GM12875 (cell line): ENCODE results near the gene TLR3.

ENCODE experiments used
- H3K4me3 ChIP-seq: one replicate; pipeline ENCODE4 v1.5.1; 2011; ENCODE audit warnings: low read depth, low read length, control low read depth
- CTCF ChIP-seq: IDR thresholded peaks from 2 replicates; pipeline ENCODE4 v1.5.1; 2011; ENCODE audit warnings: low read depth, mild to moderate bottlenecking, control low read depth, inconsistent platforms, low read length, moderate library complexity, borderline replicate concordance; ENCODE audit not compliant: insufficient read depth

Gene TLR3

GRCh38 chr4:186105647-186106321, 36.8 kb downstream of the TLR3 start:
- TF ChIP-seq CTCF: no peak
- H3K4me3 ChIP-seq: no peak overlapping the region

- no peak for TF ChIP-seq CTCF
- H3K4me3 ChIP-seq: no peak overlapping the region
Observed at GRCh38 chr4:186107947-186108346, 39.0 kb downstream of the TLR3 start.

- no peak for TF ChIP-seq CTCF
- no peak overlapping the region for H3K4me3 ChIP-seq
Observed at GRCh38 chr4:186108391-186108790, 39.4 kb downstream of the TLR3 start.

- no peak for TF ChIP-seq CTCF
- H3K4me3 ChIP-seq: no peak overlapping the region
Observed at GRCh38 chr4:186109245-186109644, 40.3 kb downstream of the TLR3 start.

GRCh38 chr4:186116697-186117096, 47.7 kb downstream of the TLR3 start:
- H3K4me3 ChIP-seq: no peak overlapping the region
- no peak for TF ChIP-seq CTCF

GRCh38 chr4:186118582-186118981, 49.6 kb downstream of the TLR3 start:
- H3K4me3 ChIP-seq: no peak overlapping the region
- TF ChIP-seq CTCF: no peak

GRCh38 chr4:186121057-186121456, 52.1 kb downstream of the TLR3 start:
- no peak overlapping the region for H3K4me3 ChIP-seq
- no peak for TF ChIP-seq CTCF
